Left colon (tissue), 2 donors: Measurements from ENCODE around the gene KIF11. TPM values are rescaled to one million over a fixed set of nuclear protein-coding genes. Genes with fewer than 3 reads are reported as not detected.
"Not testable (repeated sequence)": the region's sequence is repeated elsewhere in the genome, so short reads cannot be mapped to it uniquely, and the experiment has no call there.

ENCODE experiments used
- ATAC-seq: fragments of 200-7000 bp; cut with Tn5 transposase; one replicate; pipeline ENCODE4 v1.9.1; 2020; ENCODE audit warnings: mild to moderate bottlenecking, moderate library complexity
- DNase-seq, 2 donors: peaks; one replicate each; pipeline ENCODE4 v3.0.0-alpha.2; 2020
- intact Hi-C, 2 donors: fragments of 100-400 bp; cut with DNase I in 1 of 2; cut with micrococcal nuclease in 1 of 2; formaldehyde crosslinking; loops; one replicate each; pipeline versions ENCODE4 v1.11.2 to v1.14.0; 2022; cut with DNase I, micrococcal nuclease
- long read RNA-seq: library from polyadenylated mRNA; unstranded; transcript quantifications from one replicate; pipeline ENCODE4 v2.0.0, GENCODE V29; 2021
- total RNA-seq, 2 donors: library from RNA; stranded (reverse); fragmentation: NEBNext Ultra II Directional; extraction: Animal tissue kit (Norgen Biotek cat#: 25700); gene quantifications; one replicate each; pipeline ENCODE4 v1.2.1, GENCODE V29; 2021
- donor health status: DM: no; HTN: no; CAD: no.
- donor health status: DM: yes; HTN: yes; CAD: no.

Gene KIF11
- total RNA-seq: 1 to 10 TPM; 3.5 to 8.6 TPM
- long read RNA-seq, full-length matches to known transcripts: 1 of 5 reads
- long read RNA-seq, partial matches to known transcripts: 3 of 5 reads
- long read RNA-seq, other reads (novel, unspliced or antisense): 1 of 5 reads

DNA sequence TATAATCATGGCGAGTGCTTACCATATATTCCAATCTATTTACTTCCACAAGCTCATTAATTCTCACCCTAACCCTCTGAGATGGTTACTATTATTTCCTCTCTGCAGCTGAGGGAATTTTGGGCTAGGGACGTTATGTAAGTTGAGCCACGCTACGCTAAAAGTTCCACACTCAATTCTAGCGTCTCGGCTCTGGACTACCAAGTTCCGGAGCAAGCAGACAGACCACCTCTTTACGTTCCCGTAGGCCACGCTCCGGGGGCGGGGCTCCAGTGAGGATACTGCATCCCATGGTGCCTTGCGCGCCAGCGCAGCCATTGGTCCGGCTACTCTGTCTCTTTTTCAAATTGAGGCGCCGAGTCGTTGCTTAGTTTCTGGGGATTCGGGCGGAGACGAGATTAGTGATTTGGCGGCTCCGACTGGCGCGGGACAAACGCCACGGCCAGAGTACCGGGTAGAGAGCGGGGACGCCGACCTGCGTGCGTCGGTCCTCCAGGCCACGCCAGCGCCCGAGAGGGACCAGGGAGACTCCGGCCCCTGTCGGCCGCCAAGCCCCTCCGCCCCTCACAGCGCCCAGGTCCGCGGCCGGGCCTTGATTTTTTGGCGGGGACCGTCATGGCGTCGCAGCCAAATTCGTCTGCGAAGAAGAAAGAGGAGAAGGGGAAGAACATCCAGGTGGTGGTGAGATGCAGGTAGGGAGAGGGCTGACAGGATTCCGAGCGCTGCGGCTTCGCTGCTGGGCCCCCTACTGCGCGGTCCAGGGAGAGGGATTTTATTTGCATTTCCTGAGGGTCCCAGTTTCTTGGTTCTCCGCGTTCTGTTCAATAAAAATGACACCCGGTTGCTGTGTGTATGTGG, at the start of gene KIF11:
TSS of gene KIF11 (plus strand) at position 370 of the 858 bp plus-strand sequence. CDS start at position 616, 246 bp downstream.
- intact Hi-C loops: no loop called here
- ATAC-seq (peak; percentile 86), DNase-seq (peak; percentile 98 to 100)

DNA sequence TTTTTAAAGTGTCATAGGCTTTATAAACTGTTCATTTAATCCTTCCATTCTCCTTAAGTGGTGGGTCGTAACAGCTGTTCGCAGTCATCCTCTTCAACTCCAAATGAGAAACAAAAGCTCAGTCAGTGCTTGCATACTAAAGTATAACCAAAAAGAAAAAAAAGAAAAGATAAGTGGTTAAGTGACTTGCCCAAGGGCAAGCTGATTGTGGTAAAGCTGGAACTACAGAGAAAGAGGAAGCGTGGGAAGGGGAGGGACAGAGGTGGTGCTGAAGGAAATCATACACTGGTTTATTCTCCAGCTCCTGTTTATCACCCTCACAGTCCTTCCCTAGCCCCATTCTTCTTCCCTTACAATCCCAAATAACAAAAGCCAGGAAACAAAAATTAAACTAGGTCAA, 48.6 kb upstream of the KIF11 start:
- intact Hi-C loops: no loop called here
- ATAC-seq: peak; percentile 58

DNA sequence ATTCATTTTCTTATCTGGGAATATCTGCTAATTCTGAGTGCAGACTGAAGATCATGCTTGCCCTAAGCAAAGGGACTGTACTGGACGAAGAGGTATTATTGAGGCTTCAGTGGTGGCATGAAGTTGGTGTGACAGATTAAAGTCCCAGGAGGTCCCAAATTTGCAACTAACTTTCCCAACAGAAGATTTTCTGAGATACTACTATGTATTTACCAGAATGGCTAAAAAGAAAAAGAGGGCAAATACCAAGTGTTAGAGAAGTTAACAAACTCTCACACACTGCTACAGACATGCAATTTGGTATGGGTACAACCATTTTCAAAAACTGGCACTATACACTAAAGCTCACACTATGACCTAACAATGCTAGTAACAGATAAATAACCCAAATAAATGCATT, 47.4 kb upstream of the KIF11 start:
- intact Hi-C loops: no loop called here
- DNase-seq: no peak
- ATAC-seq: no peak

More for the DNA sequence above, 48.6 kb upstream of the KIF11 start:
- DNase-seq: no peak

DNA sequence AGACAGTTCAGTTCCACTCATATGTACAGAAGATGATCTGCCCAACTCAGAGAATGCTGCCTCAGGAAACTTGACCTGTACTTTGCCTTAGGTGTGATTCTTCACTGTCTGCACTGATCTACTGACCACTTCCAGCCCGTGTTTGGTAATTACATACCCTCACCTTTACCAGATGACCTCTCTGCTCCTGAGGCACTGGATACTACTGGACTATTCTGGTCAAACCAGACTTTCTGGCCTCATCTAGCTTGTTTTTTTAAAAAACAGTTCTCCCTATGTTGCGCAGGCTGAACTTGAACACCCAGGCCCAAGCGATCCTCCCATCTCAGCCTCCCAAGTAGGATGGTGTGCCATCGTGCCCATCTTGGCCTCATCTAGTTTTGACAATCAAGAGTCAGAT, 45.3 kb upstream of the KIF11 start:
- ATAC-seq (no peak), DNase-seq (no peak)
- intact Hi-C loops: no loop called here

DNA sequence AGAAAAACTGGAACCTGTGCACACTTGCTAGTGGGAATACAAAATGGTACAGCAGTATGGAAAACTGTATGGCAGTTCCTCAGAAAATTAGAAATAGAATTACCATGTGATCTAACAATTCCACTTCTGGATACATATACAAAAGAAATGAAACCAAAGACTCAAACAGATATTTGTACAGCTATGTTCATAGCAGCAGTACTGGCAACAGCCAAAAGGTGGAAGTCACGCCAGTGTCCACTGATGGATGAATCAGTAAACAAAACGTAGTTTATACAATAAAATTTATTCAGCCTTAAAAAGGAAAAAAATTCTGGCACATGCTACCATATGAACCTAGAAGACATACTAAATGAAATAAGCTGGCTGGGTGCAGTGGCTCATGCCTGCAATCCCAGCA, 42.0 kb upstream of the KIF11 start:
- ATAC-seq (no peak), DNase-seq (no peak)
- intact Hi-C loops: no loop called here

DNA sequence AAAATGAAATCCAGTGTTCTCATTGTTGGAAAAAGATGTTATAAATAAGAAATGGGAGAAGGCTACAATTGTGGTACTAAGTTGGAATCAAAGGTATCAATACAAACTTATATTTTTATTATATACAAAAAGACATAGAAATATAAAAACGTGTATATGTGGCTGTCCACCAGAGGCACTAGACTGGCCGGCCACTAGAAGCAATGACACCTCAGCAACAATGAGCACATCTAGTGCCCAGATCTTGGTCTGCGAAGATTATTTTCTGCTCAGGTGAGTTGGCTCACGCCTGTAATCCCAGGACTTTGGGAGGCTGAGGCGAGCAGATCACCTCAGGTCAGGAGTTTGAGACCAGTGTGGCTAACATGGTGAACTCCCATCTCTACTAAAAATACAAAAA, 40.6 kb upstream of the KIF11 start:
- no peak for DNase-seq
- intact Hi-C loops: no loop called here
- ATAC-seq: no peak

DNA sequence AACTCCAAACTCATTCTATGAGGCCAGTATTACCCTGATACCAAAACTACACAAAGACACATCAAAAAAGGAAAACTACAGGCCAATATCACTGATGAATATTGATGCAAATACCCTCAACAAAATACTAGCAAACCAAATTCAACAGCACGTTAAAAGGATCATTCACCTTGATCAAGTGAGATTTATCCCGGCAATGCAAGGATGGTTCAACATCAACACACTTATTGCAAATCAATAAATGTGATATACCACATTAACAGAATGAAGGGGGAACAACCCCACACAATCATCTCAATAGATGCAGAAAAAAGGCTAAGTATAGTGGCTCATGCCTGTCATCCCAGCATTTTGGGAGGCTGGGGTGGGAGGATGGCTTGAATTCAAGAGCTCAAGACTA, 39.0 kb upstream of the KIF11 start:
- intact Hi-C loops: no loop called here
- DNase-seq (no peak), ATAC-seq (no peak)

DNA sequence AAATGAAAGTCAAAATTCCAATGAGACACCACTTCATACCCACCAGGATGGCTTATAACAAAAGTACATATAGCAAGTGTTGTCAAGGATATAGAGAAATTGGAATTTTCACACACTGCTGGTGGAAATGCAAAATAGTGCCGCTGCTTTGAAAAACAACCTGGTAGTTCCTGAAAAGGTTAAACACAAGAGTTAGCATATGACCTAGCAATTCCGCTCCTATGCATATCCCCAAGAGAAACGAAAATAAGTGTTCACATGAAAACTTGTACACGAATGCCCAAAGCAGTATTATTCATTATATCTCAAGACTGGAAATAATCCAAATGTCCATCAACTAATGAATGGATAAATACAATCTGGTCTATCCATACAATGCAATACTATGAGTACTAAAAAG, 33.9 kb upstream of the KIF11 start:
- intact Hi-C loops: no loop called here
- ATAC-seq: no peak
- no peak for DNase-seq

DNA sequence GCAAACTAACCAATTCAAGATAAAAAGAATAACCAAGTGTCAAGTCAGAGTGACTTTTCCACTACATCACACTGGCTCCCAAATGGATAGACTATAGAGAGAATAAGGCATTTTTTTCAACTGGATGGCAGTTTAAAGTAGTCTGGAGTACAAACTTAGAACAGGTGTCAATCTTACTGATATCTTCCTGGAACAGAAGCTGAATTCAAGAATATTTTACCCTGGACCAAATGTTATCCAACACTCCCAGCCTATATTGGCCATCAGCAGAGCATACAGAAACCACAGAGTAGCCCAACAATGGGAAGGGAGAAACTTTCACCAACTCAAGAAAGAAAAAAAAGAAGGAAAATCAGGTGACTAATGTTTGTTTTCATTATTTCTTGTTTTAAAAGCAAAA, 30.5 kb upstream of the KIF11 start:
- intact Hi-C loops: loop anchor here in 1 of 2 donors (10.0 kb wide), 1 partner anchor 48 kb away; no protein-coding TSS in a partner anchor
- ATAC-seq (no peak), DNase-seq (no peak)

DNA sequence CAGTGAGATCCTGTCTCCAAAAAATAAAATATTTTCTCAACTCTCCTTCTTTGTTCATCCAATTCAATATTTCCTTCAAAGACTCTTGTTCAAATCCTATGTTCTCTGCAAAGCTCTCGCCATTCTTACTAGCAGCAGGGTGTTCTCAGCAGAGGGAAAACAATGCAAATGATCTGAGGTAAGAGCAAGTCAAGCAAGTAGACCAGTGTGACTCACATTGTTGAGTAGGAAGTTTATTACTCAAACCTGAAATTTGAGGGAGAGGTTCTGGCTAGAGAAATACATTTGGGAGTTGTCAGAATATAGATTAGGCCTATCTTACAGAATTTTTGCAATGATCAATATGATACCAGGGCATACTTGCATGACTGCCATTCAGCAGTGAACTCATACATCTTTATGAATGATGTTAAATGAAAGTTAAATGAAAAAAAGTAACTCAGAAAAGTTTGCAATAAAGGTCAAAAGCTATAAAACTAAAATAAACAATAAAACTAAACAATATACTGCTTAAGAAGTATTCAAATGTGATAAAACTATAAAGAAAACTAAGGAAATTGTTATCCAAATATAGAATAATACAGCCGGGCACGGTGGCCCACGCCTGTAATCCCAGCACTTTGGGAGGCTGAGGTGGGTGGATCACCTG, 24.9 kb upstream of the KIF11 start:
- ATAC-seq (peak; percentile 86), DNase-seq (no peak)
- intact Hi-C loops: loop anchor here in 1 of 2 donors (10.0 kb wide), 1 partner anchor 53 kb away; no protein-coding TSS in a partner anchor

DNA sequence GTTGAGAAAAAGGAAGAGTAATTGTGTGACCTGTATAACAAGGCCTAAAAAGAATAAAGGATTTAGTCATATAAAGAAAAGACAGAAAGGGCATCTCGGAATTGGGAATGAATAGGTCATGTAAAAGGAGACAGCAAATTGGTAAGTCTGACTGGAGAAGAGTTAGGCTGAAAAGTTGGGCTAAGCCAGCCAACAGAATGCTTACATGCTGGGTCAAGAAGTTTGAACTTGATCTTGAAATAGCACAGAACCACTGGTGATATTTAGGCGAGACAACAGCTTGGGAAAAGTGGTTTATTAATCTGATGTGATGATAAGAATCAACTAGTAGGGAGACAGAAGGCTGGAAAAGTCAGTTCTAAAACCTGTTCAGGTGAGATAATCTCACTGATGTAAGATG, 23.9 kb upstream of the KIF11 start:
- DNase-seq (no peak), ATAC-seq (no peak)
- intact Hi-C loops: loop anchor here in 1 of 2 donors (10.0 kb wide), 1 partner anchor 54 kb away; no protein-coding TSS in a partner anchor

DNA sequence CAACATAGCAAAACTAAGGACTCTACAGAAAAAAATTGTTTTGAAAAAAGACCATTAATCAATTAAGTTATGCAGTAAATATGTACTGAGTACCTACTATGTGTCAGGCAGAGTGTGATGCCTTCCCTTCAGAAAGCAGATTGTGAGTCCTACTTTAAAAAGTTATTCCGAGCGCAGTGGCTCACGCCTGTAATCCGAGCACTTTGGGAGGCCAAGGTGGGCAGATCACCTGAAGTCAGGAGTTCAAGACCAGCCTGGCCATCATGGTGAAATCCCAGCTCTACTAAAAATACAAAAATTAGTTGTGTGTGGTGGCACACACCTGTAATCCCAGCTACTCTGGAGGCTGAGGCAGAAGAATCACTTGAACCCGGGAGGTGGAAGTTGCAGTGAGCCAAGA, 23.3 kb upstream of the KIF11 start:
- not testable (repeated sequence) for ATAC-seq, DNase-seq
- intact Hi-C loops: loop anchor here in 1 of 2 donors (10.0 kb wide), 1 partner anchor 55 kb away; no protein-coding TSS in a partner anchor

DNA sequence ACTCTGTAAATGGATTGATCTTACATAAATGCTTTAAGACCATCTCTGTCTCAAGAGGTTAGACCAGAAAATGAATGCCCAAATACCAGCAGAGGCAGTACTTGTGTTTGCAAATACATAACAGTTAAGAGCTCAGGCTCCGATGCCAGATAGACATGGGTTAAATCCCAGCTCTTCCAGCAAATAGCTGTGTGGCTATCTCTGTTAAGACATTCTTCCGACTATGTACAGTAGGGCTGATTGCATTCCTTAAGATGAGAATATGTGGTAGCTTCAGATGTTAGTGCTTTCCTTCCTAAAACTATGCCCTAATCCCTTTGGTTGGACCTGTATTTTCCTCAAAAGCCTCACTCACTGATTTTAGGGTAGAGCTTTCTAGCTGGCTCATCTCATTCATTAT, 21.3 kb upstream of the KIF11 start:
- ATAC-seq (no peak), DNase-seq (no peak)
- intact Hi-C loops: no loop called here

DNA sequence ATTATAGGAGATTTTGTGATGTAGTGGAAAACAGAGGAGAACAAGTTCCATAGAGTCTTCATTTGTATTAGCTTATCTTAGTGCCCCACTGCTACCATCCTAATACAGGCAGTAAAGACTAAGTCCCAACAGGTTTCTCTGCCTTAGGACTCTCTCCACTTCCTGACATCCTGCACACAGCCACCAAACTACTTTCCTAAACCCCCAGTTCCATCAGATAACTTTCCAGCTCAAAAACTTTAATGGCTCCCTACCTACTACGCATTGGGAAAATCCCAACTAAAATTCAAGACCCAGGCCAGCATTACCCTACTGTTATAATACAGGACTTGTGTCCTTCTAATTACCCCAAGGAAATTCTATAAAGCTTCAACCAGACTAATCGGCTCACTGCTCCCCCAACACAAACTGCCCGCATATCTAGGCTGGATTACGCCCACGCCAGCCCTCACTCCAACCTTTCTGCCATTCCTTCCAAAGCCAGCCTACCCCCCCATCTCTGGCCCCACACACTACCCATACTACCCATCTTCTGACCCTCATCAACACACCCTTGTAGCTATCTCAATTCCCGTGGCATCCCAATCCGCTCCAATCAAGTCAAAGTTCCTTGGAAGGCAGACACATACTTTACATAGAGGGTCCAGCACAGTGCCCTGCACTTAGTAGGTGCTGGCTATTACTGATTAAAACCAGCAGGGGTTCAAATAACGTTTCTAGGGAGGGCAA, 20.4 kb upstream of the KIF11 start:
- DNase-seq (no peak), ATAC-seq (no peak)
- intact Hi-C loops: no loop called here

DNA sequence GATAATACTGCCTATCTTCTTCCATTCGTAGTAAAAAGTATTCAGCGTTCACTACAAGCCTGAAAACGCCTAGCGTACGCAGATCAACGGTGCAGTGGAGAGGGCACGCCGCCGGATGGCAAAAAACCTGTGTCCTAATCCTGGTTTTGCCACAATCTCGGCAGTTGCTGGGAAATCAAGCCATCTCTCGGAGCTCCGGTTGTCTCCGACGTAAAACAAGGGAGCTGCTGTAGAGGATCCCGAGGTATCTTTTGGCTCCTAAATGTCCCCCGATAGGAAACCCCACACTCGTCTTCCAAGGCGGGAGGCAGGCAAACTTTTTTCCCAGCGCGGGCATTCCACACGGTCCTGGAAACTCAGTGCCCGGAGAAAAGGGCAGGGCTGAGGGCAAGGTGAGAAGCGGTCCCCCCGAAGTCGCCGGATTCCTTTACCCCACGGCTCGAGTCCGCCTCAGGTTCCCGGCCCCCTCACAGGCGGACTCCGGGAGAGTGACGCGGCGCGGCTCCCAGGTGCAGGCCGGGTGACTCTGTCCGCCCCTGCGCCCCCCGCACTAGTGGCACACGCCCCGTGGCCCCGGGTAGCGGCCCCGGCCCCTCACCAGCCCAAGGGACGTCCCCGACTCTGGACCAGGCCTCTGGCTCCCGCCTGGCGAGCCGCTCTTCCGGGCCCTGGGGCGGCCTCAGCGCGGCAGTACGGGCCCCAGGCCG, 19.7 kb upstream of the KIF11 start:
- intact Hi-C loops: no loop called here
- peak; percentile 32 to 42 for DNase-seq
- peak; percentile 29 for ATAC-seq

DNA sequence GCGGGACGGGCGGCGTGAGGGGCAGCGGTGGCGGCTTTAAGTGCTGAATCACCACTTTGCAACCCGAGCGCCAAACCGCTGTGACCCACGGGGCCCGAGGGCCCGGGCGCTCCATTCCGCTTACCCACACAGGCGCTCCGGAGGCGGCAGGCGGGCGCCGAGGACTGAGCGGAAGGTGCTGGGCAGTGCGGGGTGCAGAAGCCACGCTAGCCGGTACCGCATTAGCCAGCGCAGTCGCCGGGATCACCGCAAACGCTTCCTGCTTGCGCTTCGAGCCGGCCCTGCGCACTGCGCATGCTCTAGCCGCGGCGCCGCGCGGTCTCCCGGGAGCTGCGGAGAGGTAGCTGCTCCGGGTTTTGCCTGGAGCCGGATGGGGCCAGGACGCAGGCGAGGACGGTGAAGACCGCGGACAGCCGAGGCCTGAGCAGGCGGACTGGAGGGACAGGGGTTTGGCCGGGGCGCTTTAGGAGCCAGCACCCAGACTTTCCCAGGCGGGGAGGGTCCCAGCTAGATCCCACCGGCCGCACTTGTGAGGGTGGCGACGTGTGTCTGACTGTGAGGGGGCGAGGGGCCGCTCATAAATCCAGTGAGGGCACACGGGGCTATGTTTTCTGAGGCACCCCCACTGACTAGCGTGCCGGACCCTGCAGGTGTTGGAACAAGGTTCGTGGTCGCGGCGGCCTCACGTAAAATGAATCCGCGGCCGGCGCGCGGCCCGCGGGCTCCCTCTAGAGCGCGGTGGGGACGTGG, 19.0 kb upstream of the KIF11 start, which contains the start of gene IDE:
TSS of gene IDE (minus strand) at position 296 of the 750 bp plus-strand sequence. CDS start at position 222, 74 bp downstream.
- intact Hi-C loops: loop anchor here in 1 of 2 donors (2.0 kb wide), 1 partner anchor 57 kb away; no protein-coding TSS in a partner anchor
- ATAC-seq (peak; percentile 92), DNase-seq (peak; percentile 88 to 90)

DNA sequence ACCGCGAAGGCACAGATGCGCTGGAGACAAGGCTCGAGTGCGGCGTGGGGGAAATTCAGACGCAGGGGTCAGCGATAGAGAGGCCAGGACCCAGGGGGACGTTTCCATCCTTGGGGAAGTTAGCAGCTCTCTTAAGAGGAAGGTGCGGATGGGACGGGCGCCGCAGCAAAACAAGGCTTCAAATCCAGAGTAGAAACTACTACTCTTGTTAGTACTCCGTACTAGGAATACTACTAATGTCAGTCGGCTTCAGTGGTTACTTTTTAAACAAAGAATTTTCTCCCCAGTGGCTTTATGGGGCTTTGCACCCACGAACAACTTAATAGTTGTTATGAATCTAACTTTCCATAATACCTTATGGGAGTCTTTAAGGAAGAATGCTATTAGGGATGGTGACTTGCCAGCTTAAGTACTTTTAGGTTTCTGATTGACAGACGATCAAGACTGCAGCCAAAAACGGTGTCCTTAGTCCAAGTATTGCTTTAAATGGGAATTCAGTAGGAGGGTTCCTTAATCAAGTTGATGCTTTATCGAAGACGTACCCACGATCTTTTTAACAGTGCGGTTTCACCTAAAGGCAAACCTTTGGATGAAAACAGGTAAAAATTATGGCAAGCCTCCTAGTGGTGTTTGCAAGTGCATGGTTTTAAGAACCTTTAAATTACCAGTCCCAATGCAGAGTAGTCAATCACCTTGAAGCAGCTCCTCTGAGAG, 18.2 kb upstream of the KIF11 start:
- ATAC-seq: peak; percentile 9
- no peak for DNase-seq
- intact Hi-C loops: loop anchor here in 1 of 2 donors (2.0 kb wide), 1 partner anchor 58 kb away; no protein-coding TSS in a partner anchor
